GM23338 (cell line): ENCODE data around the gene FKBP6.

Experiments used
- CTCF ChIP-seq, 2 experiments: fragments of 200-600 bp in 1 of 2; sonication (generic) in 1 of 2; conservative IDR thresholded peaks; 2 replicates each; pipeline versions ENCODE4 v1.5.1 to v1.6.1; 2016 to 2017; ENCODE audit warnings: antibody characterized with exemption in 2 of 2, low read depth in 2 of 2, mild to moderate bottlenecking in 2 of 2, moderate library complexity in 1 of 2
- EZH2 ChIP-seq: fragments of 200-600 bp; sonication (generic); IDR thresholded peaks from one replicate; pipeline ENCODE4 v1.8.0; 2017; ENCODE audit warnings: antibody characterized with exemption, mild to moderate bottlenecking, low read depth; ENCODE audit not compliant: unreplicated experiment
- EZH2phosphoT487 ChIP-seq: fragments of 200-600 bp; sonication (generic); IDR thresholded peaks from one replicate; pipeline ENCODE4 v1.8.1; 2018; ENCODE audit warnings: antibody characterized with exemption; ENCODE audit not compliant: unreplicated experiment
- POLR2AphosphoS5 ChIP-seq: IDR thresholded peaks from 2 replicates; pipeline ENCODE4 v1.6.1; 2016; ENCODE audit warnings: antibody characterized with exemption, low read depth

DNA sequence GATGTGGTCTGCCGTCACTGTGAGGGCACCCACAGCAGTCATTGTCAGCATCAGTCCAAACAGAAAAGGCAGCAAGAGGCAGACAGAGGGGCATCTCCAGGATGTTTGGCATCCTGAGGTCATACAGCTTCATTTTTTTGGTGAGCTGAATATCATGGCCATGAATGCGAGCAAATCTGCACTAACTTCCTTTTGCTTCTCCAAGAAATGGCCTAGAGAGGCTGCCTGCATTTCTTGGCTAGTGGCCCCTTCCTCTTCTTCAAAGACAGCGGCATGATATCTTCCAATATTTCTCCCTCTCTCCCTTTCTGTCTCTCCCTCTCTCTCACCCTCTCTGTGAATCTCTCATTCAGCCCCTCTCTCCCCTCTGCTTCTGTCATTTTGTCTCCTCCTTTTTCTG is 24.8 kb downstream of the FKBP6 start:
- TF ChIP-seq CTCF (conservative IDR thresholded peaks at IDR 0.05; ENCODE audit: low read depth in 2 of 2) (no peak), POLR2AphosphoS5 (no peak), EZH2 (no peak), EZH2phosphoT487 (no peak)
